Naive B cell (primary cell): Measurements from ENCODE around the gene PHF10. TPM values are rescaled to one million over a fixed set of nuclear protein-coding genes. Genes with fewer than 3 reads are reported as not detected.
"Not testable (repeated sequence)": the region's sequence is repeated elsewhere in the genome, so short reads cannot be mapped to it uniquely, and the experiment has no call there.

Experiments
- ATAC-seq, 2 donors: fragments of 150-1000 bp; cut with Tn5 transposase; 2 replicates each; pipeline ENCODE4 v1.10.0; 2021; ENCODE audit warnings: low read depth in 2 of 2, mild to moderate bottlenecking in 2 of 2, moderate library complexity in 2 of 2
- DNase-seq: peaks from one replicate; pipeline ENCODE4 v3.0.0; 2022
- H3K27ac Mint-ChIP-seq, 6 donors: one replicate each; pipeline ENCODE4 v1.8.0; 2020 to 2022; ENCODE audit warnings: mild to moderate bottlenecking in 6 of 6, mixed read lengths in 6 of 6, moderate library complexity in 5 of 6, inconsistent platforms in 2 of 6
- H3K27me3 Mint-ChIP-seq, 3 donors: one replicate each; pipeline ENCODE4 v1.8.0; 2021 to 2022; ENCODE audit warnings: mixed read lengths in 3 of 3, mild to moderate bottlenecking in 1 of 3
- H3K36me3 Mint-ChIP-seq, 2 donors: one replicate each; pipeline ENCODE4 v1.8.0; 2020 to 2022; ENCODE audit warnings: mixed read lengths in 2 of 2, inconsistent platforms in 1 of 2, mild to moderate bottlenecking in 1 of 2
- H3K4me1 Mint-ChIP-seq, 3 donors: one replicate each; pipeline ENCODE4 v1.8.0; 2020 to 2022; ENCODE audit warnings: mixed read lengths in 3 of 3, inconsistent platforms in 1 of 3, mild to moderate bottlenecking in 1 of 3, moderate library complexity in 1 of 3
- H3K4me3 Mint-ChIP-seq, 8 donors: one replicate each; pipeline ENCODE4 v1.8.0; 2020 to 2022; ENCODE audit warnings: mild to moderate bottlenecking in 8 of 8, mixed read lengths in 8 of 8, moderate library complexity in 8 of 8, inconsistent platforms in 2 of 8
- H3K9me3 Mint-ChIP-seq, 7 donors: one replicate each; pipeline ENCODE4 v1.8.0; 2020 to 2022; ENCODE audit warnings: mixed read lengths in 7 of 7, mild to moderate bottlenecking in 5 of 7, inconsistent platforms in 2 of 7, moderate library complexity in 1 of 7
- polyA plus RNA-seq, 6 donors: library from polyadenylated mRNA; unstranded; fragments of 300-500 nt; fragmentation: Illumina TruSeq; gene quantifications; one replicate each; pipeline ENCODE4 v1.2.3, GENCODE V29; 2021; ENCODE audit warnings: low read depth in 6 of 6

Gene PHF10
- polyA plus RNA-seq = 10 to 100 TPM; 12.9 to 22.9 (median 17.6) TPM

- Mint-ChIP-seq H3K27me3 (no peaks in the 10 kb centered on the region), H3K36me3 (no peaks in the 10 kb centered on the region), H3K4me3 (peak within 1 kb of the TSS; percentile 82 to 97 (median 94)), H3K27ac (peak within 1 kb of the TSS; percentile 82 to 97 (median 93)), H3K4me1 (peaks cover 22 to 26% (median 22%) of the 10 kb centered on the region in 3 donors), H3K9me3 (no peaks in the 10 kb centered on the region)
- peak; percentile 53 to 57 for ATAC-seq
- peak; percentile 75 for DNase-seq
These were observed at the start of gene PHF10 for GRCh38 chr6:169724494-169725124. TSS of gene PHF10 (minus strand) at chr6:169724500. CDS start at chr6:169723931, 569 bp downstream.

DNA sequence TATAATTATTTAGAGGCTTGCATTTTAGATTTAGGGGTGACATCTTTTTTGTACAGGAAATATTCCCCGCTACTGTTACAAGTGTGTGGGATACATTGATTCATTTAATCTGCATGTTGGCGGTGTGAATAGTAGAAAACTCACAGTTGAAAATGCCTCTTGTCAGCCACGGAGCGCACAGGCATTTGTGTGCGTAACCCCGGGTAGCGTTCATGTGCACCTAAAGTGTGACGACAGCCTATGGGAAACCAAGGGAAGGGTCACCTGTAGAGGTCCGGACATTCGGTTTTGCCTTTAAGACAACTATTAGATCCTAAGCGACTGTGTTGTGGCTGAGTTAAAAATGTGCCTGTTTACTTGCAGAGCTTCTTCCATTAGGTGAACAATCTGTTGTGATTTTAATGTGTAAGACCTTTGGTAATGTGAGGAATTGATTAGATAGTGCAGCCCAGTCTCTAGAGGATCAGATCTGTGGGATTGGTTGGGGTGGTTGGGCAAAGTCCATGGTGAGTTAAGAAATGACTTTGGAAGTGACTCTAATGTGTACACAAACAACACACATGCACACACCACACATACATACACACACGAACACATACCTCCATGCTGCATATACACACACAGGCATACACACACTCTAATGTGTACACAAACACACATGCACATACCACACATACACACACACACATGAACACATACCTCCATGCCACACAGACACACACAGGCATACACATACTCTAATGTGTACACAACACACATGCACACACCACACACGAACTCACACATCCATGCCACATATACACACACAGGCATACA lies 42.8 kb upstream of the PHF10 start:
- DNase-seq (no peak), ATAC-seq (no peak)
- H3K4me3 Mint-ChIP-seq = no peak overlapping the region
- peaks cover 32 to 38% of the 10 kb centered on the region in 2 donors for H3K36me3 Mint-ChIP-seq
- no peaks in the 10 kb centered on the region for H3K9me3 Mint-ChIP-seq
- H3K27me3 Mint-ChIP-seq = no peaks in the 10 kb centered on the region
- no peaks in the 10 kb centered on the region for H3K4me1 Mint-ChIP-seq
- H3K27ac Mint-ChIP-seq = peak overlapping the region in 1 of 6 donors; percentile 45

- ATAC-seq = no peak
- Mint-ChIP-seq H3K27me3 (no peaks in the 10 kb centered on the region), H3K4me1 (no peaks in the 10 kb centered on the region), H3K9me3 (no peaks in the 10 kb centered on the region), H3K4me3 (no peak overlapping the region), H3K27ac (no peak overlapping the region), H3K36me3 (peaks cover 32 to 34% of the 10 kb centered on the region in 2 donors)
- no peak for DNase-seq
These were observed 41.9 kb upstream of the PHF10 start for GRCh38 chr6:169766232-169766631.

- ATAC-seq, DNase-seq, H3K4me3 Mint-ChIP-seq, H3K4me1 Mint-ChIP-seq, H3K9me3 Mint-ChIP-seq, H3K27me3 Mint-ChIP-seq, H3K27ac Mint-ChIP-seq: not testable (repeated sequence)
- H3K36me3 Mint-ChIP-seq = peaks cover 32 to 34% of the 10 kb centered on the region in 2 donors
These were observed 41.5 kb upstream of the PHF10 start for GRCh38 chr6:169765789-169766188.

DNA sequence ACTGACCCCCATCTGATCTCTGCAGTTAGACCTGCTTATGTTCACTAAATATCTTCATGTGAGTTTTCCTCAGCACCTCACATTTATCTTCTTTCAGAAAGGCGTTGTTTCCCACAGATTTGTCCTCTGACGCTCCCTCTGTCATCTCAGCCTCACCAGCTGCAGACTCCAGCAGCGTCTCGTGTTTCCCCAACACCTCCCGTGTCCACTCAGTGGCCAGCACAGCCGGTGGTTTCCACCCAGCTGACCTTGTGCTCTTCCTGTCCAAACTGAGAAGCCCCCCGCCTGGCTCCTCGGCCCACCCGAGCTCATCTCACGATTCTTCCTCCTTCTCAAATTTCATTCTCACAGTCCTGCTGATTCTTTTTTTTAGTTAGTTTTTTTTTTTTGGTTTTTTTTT lies 39.6 kb upstream of the PHF10 start:
- H3K27ac Mint-ChIP-seq = peak overlapping the region in 2 of 6 donors; percentile 67 to 82
- DNase-seq = no peak
- ATAC-seq = no peak
- H3K36me3 Mint-ChIP-seq = peaks cover 25 to 49% of the 10 kb centered on the region in 2 donors
- H3K9me3 Mint-ChIP-seq = no peaks in the 10 kb centered on the region
- H3K4me1 Mint-ChIP-seq = no peaks in the 10 kb centered on the region
- H3K4me3 Mint-ChIP-seq = no peak overlapping the region
- H3K27me3 Mint-ChIP-seq = no peaks in the 10 kb centered on the region

DNA sequence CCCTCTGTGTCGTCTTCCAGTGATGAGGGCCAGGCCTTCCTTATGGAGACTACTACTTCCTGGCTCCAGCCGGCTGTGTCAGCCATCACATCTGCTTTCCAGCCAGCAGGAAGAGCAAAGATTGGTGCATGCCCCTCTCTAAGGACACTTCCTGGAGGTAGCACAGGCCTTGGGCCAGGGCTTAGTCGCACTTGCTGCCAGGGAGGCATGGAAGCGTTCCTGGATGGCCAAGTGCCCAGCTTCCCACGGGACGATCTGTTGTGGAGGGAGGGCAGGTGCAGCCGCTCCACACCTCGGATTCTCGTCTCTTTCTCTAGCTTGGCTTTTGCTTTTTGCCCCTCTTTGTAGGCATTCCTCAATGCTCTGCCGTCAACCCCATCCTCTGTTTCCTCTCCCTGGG lies 39.0 kb upstream of the PHF10 start:
- H3K27ac Mint-ChIP-seq = peak overlapping the region in 2 of 6 donors; percentile 34 to 82

GRCh38 chr6:169755162-169755561 lies 30.9 kb upstream of the PHF10 start:
- peaks cover 26 to 27% of the 10 kb centered on the region in 2 donors for H3K36me3 Mint-ChIP-seq
- ATAC-seq (no peak), DNase-seq (no peak)
- no peaks in the 10 kb centered on the region for H3K9me3 Mint-ChIP-seq
- H3K4me3 Mint-ChIP-seq = peak overlapping the region in 1 of 8 donors; percentile 51
- peak overlapping the region in 2 of 6 donors; percentile 33 to 87 for H3K27ac Mint-ChIP-seq
- H3K4me1 Mint-ChIP-seq = peaks cover 16 to 29% (median 23%) of the 10 kb centered on the region in 3 donors
- no peaks in the 10 kb centered on the region for H3K27me3 Mint-ChIP-seq

More for the DNA sequence above, 39.0 kb upstream of the PHF10 start:
- DNase-seq (no peak), ATAC-seq (no peak)
- peak overlapping the region in 1 of 8 donors; percentile 76 for H3K4me3 Mint-ChIP-seq
- no peaks in the 10 kb centered on the region for H3K27me3 Mint-ChIP-seq
- H3K4me1 Mint-ChIP-seq = no peaks in the 10 kb centered on the region
- no peaks in the 10 kb centered on the region for H3K9me3 Mint-ChIP-seq
- peaks cover 31 to 54% of the 10 kb centered on the region in 2 donors for H3K36me3 Mint-ChIP-seq

GRCh38 chr6:169752074-169752623 lies 27.8 kb upstream of the PHF10 start:
- peaks cover 11% of the 10 kb centered on the region in 2 donors for H3K36me3 Mint-ChIP-seq
- peaks cover 0 to 4% (median 2%) of the 10 kb centered on the region in 7 donors for H3K9me3 Mint-ChIP-seq
- peak overlapping the region; percentile 87 to 100 (median 96) for H3K27ac Mint-ChIP-seq
- H3K4me1 Mint-ChIP-seq = peaks cover 20 to 36% (median 27%) of the 10 kb centered on the region in 3 donors
- no peaks in the 10 kb centered on the region for H3K27me3 Mint-ChIP-seq
- ATAC-seq (peak in 1 of 2 donors; percentile 24), DNase-seq (no peak)
- peak overlapping the region; percentile 91 to 100 (median 97) for H3K4me3 Mint-ChIP-seq

GRCh38 chr6:169751242-169752073 lies 27.2 kb upstream of the PHF10 start, which contains the start of the genes DYNLT2 and ERMARD:
TSS of gene DYNLT2 (minus strand) at chr6:169751572. CDS start at chr6:169751458, 114 bp downstream.
TSS of gene ERMARD (plus strand) at chr6:169751622. CDS start at chr6:169751658, 36 bp downstream.
- H3K27ac Mint-ChIP-seq = peak within 1 kb of the TSS; percentile 97 to 100 (median 100)

GRCh38 chr6:169746556-169746955 lies 22.3 kb upstream of the PHF10 start:
- Mint-ChIP-seq H3K4me1 (peaks cover 13 to 21% (median 14%) of the 10 kb centered on the region in 3 donors), H3K27me3 (no peaks in the 10 kb centered on the region), H3K36me3 (peaks cover 5 to 22% of the 10 kb centered on the region in 2 donors), H3K9me3 (peaks cover 0 to 22% (median 7%) of the 10 kb centered on the region in 7 donors), H3K4me3 (no peak overlapping the region), H3K27ac (peak overlapping the region in 1 of 6 donors; percentile 69)
- ATAC-seq (no peak), DNase-seq (no peak)

More at GRCh38 chr6:169751242-169752073, 27.2 kb upstream of the PHF10 start, which contains the start of the genes DYNLT2 and ERMARD:
- peak; percentile 93 to 94 for ATAC-seq
- Mint-ChIP-seq H3K4me3 (peak within 1 kb of the TSS; percentile 96 to 100 (median 98)), H3K27me3 (no peaks in the 10 kb centered on the region), H3K36me3 (peaks cover 6 to 18% of the 10 kb centered on the region in 2 donors), H3K9me3 (peaks cover 0 to 8% (median 2%) of the 10 kb centered on the region in 7 donors), H3K4me1 (peaks cover 20 to 36% (median 27%) of the 10 kb centered on the region in 3 donors)
- peak; percentile 96 for DNase-seq

- H3K4me3 Mint-ChIP-seq = no peak overlapping the region
- no peak for ATAC-seq
- H3K9me3 Mint-ChIP-seq = peaks cover 0 to 22% (median 7%) of the 10 kb centered on the region in 7 donors
- no peak for DNase-seq
- peaks cover 5 to 9% (median 6%) of the 10 kb centered on the region in 3 donors for H3K4me1 Mint-ChIP-seq
- H3K36me3 Mint-ChIP-seq = peaks cover 5 to 16% of the 10 kb centered on the region in 2 donors
- no peak overlapping the region for H3K27ac Mint-ChIP-seq
- H3K27me3 Mint-ChIP-seq = no peaks in the 10 kb centered on the region
These were observed 21.1 kb upstream of the PHF10 start for GRCh38 chr6:169745405-169745804.

DNA sequence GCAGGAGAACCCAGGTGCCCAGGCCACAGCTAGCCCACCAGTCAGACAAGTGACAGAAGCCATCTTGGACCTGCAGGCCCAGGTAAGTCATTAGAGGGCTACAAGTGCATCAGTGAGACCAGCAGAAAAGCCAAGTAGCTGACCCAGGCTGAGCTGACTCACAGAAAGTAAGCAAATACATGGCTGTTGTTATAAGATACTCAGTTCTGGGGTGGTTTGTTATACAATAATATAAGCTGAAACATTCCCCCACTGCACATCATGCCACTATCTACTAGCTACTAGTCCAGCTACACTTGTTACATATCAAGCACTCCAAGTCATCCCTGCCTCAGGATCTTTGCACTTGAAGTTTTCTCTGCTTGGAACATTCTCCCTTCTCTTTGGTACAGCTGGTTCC lies 17.0 kb upstream of the PHF10 start:
- H3K9me3 Mint-ChIP-seq = peaks cover 0 to 13% (median 4%) of the 10 kb centered on the region in 7 donors
- ATAC-seq = no peak
- peaks cover 0 to 3% of the 10 kb centered on the region in 2 donors for H3K36me3 Mint-ChIP-seq
- peak overlapping the region in 1 of 6 donors; percentile 10 for H3K27ac Mint-ChIP-seq
- no peaks in the 10 kb centered on the region for H3K4me1 Mint-ChIP-seq
- no peak overlapping the region for H3K4me3 Mint-ChIP-seq
- no peak for DNase-seq
- H3K27me3 Mint-ChIP-seq = peaks cover 5 to 13% (median 11%) of the 10 kb centered on the region in 3 donors
